Activated naive CD8-positive, alpha-beta T cell treated with anti-CD3 and anti-CD28 coated beads, Interleukin-2, amount 50 U/mL, for 24 hours (primary cell): ENCODE results near the gene CCDC57.
"Not testable (repeated sequence)": the region's sequence is repeated elsewhere in the genome, so short reads cannot be mapped to it uniquely, and the experiment has no call there.

Source experiments
- ATAC-seq: fragments of 150-1000 bp; cut with Tn5 transposase; one replicate; pipeline ENCODE4 v1.10.0; 2021
- DNase-seq: peaks from one replicate; pipeline ENCODE4 v3.0.0; 2021
- H3K27ac Mint-ChIP-seq: one replicate; pipeline ENCODE4 v1.8.0; 2021; ENCODE audit warnings: mild to moderate bottlenecking, mixed read lengths
- H3K27me3 Mint-ChIP-seq: one replicate; pipeline ENCODE4 v1.8.0; 2021; ENCODE audit warnings: mixed read lengths
- H3K36me3 Mint-ChIP-seq: one replicate; pipeline ENCODE4 v1.8.0; 2021; ENCODE audit warnings: low read depth, mixed read lengths
- H3K4me1 Mint-ChIP-seq: one replicate; pipeline ENCODE4 v1.8.0; 2021; ENCODE audit warnings: mixed read lengths
- H3K4me3 Mint-ChIP-seq: one replicate; pipeline ENCODE4 v1.8.0; 2021; ENCODE audit warnings: mild to moderate bottlenecking, moderate library complexity, mixed read lengths
- H3K9me3 Mint-ChIP-seq: one replicate; pipeline ENCODE4 v1.8.0; 2021; ENCODE audit warnings: mixed read lengths

CCDC57 gene

DNA sequence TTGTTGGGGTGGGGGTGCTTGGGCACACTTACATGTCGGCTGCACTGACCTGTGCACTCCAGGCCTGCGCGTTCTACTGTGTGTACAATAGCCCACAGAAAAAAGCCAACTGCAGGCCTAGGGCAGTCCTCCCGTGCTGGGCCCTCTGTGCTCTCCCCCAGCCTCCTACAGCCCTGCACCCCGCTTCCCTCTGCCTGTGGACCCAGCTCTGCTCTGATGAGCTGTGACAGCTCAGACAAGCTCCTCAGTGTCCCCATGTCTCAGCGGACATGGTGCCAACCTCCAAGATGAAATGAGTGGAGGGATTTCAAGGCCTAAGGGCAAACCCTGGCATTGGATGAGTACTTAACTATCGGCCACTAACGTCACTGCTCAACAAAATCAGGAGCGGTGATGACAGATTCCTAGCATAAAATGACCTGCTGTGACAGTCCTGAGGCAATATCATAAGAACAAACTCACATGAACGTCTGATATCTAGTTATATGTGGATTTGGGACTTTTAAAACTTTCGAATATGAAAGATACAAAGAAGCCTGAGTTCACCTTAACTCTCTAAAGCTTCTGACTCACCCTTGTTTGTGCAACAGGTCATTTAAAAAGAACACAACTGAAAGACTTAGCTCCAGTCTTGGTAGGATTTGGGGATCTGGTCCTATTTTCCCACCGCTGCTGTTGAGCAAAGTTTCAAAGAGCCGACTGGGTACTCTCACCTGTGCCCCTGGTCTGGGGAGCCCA is 34.7 kb downstream of the CCDC57 start:
- H3K27ac Mint-ChIP-seq, result no peak overlapping the region
- no peak overlapping the region for H3K4me3 Mint-ChIP-seq
- H3K4me1 Mint-ChIP-seq, result no peaks in the 10 kb centered on the region
- no peaks in the 10 kb centered on the region for H3K9me3 Mint-ChIP-seq
- DNase-seq, result no peak
- H3K36me3 Mint-ChIP-seq, result peaks cover 17% of the 10 kb centered on the region
- no peak for ATAC-seq
- no peaks in the 10 kb centered on the region for H3K27me3 Mint-ChIP-seq

DNA sequence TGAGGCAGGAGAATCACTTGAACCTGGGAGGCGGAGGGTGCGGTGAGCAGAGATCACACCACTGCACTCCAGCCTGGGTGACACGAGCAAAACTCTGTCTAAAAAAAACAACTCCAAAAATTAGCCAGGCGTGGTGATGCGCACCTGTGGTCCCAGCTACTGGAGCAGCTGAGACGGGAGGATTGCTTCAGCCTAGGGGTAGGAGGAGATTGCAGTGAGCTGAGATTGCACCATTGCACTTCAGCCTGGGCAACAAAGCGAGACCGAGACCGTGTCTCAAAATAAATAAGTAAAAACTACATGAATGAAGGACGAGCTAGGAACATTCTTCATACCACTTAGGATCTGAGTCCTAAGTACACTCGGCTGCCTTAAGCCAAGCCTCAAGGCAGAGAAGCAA is 35.4 kb downstream of the CCDC57 start:
- H3K27me3 Mint-ChIP-seq, result no peaks in the 10 kb centered on the region
- H3K9me3 Mint-ChIP-seq, result no peaks in the 10 kb centered on the region
- ATAC-seq (no peak), DNase-seq (no peak)
- H3K27ac Mint-ChIP-seq, result no peak overlapping the region
- no peak overlapping the region for H3K4me3 Mint-ChIP-seq
- peaks cover 22% of the 10 kb centered on the region for H3K36me3 Mint-ChIP-seq
- H3K4me1 Mint-ChIP-seq, result no peaks in the 10 kb centered on the region

DNA sequence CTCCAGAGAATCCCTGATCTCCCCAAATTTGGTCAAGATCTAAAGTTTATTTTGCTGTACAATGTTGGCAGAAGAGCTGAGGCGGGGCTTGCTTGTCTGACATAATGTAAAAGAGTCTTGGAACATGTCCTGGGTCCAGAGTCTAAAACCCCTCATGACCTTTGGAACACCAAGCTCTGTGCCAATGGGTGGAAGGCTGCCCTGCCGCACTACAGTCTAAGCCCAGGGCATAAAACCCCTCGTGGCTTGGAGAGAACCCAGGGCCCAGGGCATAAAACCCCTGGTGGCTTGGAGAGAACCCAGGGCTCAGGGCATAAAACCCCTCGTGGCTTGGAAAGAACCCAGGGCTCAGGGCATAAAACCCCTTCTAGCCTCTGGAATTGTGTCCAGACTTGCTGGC is 36.7 kb downstream of the CCDC57 start:
- no peak overlapping the region for H3K27ac Mint-ChIP-seq
- peaks cover 22% of the 10 kb centered on the region for H3K36me3 Mint-ChIP-seq
- no peaks in the 10 kb centered on the region for H3K9me3 Mint-ChIP-seq
- H3K27me3 Mint-ChIP-seq, result no peaks in the 10 kb centered on the region
- no peak for ATAC-seq
- no peak overlapping the region for H3K4me3 Mint-ChIP-seq
- no peak for DNase-seq
- no peaks in the 10 kb centered on the region for H3K4me1 Mint-ChIP-seq

DNA sequence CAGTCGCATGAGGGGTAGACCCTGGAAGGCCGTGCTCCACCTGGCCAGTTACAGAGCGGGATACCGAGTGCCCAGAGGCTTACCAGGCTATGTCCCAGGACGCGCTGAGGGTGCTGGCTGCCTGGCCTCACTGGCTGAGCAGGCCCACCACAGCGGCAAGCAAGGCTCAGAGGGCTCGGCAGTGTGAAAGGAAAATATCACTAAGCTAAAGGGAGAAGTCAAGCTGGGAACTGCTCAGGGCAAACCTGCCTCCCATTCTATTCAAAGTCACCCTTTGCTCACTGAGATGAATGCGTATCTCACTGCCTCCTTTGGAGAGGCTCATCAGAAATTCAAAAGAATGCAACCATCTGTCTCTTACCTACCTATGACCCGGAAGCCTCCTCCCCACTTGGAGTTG is 37.4 kb downstream of the CCDC57 start:
- DNase-seq, result no peak
- Mint-ChIP-seq H3K27me3 (no peaks in the 10 kb centered on the region), H3K27ac (no peak overlapping the region), H3K36me3 (peaks cover 26% of the 10 kb centered on the region), H3K9me3 (no peaks in the 10 kb centered on the region), H3K4me1 (no peaks in the 10 kb centered on the region), H3K4me3 (no peak overlapping the region)
- no peak for ATAC-seq

DNA sequence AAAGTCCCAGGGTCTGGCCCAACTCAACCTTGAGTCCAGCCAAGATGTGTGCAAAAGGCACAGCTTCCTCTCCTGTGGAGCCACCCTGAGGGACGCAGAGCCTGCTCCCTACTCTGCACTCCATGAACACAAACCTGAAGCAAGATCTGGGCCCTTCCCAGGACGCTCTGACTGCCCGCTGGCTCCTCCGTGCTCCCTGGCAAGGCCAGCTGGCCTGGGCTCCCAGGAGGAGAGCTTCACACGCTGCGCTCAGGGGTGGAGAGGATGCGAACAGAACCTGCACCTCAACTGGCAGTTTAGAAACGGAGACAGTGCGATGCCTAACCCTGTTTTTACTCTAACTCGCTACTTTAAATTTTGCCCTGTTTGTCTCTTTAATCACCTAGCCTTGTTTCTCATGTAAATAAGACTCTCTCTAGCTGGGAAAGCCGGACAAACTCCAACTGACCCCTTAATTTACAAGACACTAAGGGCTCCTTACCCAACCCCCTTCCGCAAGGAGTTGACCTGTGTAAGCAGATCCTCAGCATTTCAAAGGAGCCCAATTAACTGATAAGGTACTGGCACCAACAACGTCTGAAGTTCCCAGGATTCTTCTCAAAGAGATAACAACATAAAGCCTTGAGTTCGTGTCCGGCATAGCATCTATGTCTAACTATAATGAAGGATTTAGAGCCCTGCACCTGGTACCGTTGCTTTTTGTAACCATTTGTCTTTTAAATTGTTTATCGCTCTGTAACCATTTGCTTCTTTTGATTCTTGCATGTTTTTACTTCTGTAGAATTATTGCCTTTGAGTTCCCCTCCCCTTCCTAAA is 38.4 kb downstream of the CCDC57 start:
- H3K27ac Mint-ChIP-seq, H3K4me1 Mint-ChIP-seq, H3K9me3 Mint-ChIP-seq, DNase-seq, ATAC-seq, H3K27me3 Mint-ChIP-seq, H3K4me3 Mint-ChIP-seq: not testable (repeated sequence)
- H3K36me3 Mint-ChIP-seq, result peaks cover 31% of the 10 kb centered on the region

DNA sequence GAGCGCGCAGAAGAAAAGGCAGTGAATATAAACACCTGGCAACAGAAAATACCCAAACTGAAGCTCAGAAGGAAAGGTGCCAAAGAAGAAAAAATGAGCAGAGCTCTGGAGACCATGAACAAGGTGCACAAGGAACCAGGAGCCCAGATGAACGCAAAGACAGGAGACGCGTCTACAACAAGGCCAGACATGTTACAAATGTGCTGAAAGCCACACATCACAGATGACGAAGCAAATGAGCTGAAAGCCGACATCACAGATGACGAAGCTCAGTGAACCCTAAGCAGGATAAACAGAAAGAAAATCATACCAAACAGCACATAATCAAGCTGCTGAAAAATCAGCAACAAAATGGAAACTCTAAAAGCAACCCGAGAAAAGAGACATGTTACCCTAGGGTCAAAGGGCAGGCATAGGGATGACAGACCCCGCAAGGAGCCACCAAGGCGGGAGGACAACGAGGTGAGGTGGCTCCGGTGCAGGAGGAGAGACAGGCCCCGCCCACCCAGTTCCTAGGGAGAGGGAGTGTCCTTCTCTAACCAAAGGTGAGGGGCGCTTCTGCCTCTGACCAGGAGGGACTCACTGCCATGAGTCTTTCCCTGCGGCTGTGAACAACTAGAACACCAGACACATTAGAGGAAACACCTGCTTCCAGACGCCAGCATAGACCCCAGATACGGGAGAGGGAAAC is 39.1 kb downstream of the CCDC57 start:
- no peaks in the 10 kb centered on the region for H3K4me1 Mint-ChIP-seq
- no peak overlapping the region for H3K27ac Mint-ChIP-seq
- H3K9me3 Mint-ChIP-seq, result no peaks in the 10 kb centered on the region
- ATAC-seq (no peak), DNase-seq (no peak)
- no peaks in the 10 kb centered on the region for H3K27me3 Mint-ChIP-seq
- H3K4me3 Mint-ChIP-seq, result no peak overlapping the region
- H3K36me3 Mint-ChIP-seq, result peaks cover 31% of the 10 kb centered on the region

DNA sequence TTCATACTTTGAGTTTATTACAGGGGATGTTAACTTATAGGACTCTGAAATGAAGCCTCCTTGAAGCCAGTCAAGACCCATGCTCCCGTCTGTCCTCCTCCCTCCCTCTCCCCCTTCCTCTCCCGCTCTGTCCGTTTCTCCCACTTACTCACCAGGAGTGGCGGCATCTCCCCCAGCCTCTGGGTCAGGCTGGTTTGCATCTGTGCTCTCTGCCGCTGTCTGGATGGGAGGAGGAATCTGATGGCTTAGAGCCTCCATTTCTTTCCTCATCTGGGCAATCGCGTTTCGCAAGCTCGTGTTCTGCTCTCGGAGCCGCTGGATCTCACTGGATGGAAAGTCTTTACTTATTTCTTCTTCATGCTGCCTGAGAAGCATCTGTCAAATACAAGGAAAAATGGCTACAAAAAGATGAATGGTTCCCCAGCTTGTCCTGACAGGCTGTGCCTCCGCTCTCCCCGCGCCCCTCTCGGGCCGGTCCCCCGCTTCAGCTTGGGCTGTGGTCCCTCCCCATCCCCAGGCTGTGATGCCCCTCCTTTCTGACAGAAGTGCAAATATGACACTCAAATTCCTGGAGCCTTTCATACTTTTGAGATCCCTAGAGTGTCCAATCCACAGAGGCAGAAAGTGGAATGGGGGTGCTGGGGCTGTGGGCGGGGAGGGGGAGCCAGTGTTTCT is 40.0 kb downstream of the CCDC57 start:
- Mint-ChIP-seq H3K9me3 (no peaks in the 10 kb centered on the region), H3K27ac (no peak overlapping the region), H3K36me3 (peaks cover 34% of the 10 kb centered on the region), H3K4me1 (no peaks in the 10 kb centered on the region), H3K4me3 (no peak overlapping the region), H3K27me3 (no peaks in the 10 kb centered on the region)
- ATAC-seq, result no peak
- DNase-seq, result no peak

DNA sequence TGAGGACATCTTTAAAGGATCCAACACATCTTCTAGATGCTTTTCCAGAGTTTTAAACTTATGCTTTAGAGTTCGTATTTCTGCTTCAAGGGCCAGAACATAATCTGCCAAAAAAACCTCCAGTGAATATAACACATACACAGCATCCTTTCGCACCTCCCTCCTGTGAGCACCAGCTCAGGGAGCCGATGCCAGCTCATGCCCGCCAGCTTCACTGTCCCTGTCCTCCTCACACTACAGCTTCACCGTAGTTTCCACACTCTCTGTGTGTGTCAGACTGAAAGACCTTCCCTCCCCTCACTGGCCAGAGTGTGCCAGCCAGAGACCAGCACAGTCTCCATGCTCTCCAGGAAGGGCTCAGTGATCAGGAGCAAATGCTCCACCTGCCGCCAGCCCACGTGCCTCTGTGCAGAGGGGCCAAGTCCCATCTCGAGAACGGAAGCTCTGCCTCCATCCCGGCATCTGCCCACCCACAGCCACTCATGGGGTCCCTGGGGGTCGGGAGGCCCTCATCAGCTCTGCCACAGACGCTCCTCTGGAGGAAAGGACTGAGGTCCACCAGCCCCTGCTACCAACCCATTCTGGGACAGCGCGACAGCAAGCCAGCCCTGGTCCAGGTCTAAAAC is 40.8 kb downstream of the CCDC57 start:
- no peak overlapping the region for H3K27ac Mint-ChIP-seq
- H3K9me3 Mint-ChIP-seq, result no peaks in the 10 kb centered on the region
- H3K4me3 Mint-ChIP-seq, result no peak overlapping the region
- H3K4me1 Mint-ChIP-seq, result no peaks in the 10 kb centered on the region
- peaks cover 32% of the 10 kb centered on the region for H3K36me3 Mint-ChIP-seq
- no peaks in the 10 kb centered on the region for H3K27me3 Mint-ChIP-seq
- ATAC-seq, result no peak
- no peak for DNase-seq

DNA sequence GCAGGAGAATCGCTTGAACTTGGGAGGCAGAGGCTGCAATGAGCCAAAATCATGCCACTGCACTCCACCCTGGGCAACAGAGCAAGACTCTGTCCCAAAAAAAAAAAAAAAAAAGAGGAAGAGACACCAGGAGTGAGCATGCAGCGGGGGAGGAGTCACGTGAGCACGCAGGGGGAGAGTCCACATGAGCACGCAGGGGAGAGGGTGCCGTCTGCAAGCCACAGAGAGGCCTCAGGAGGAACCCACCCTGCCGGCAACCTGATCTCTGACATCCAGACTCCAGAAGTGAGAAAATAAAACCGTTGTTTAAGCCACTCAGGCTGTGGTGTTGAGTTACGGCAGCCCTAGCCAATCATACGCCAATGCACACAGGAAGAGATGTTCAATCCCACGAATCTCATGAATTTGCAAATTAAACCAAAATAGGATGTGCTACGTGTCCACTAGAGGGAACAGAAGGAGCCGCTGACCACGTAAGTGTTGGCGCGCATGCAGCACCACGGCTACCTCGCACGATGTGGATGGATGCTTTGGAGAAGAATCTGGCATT is 42.2 kb downstream of the CCDC57 start:
- Mint-ChIP-seq H3K4me3 (no peak overlapping the region), H3K27ac (no peak overlapping the region), H3K9me3 (no peaks in the 10 kb centered on the region), H3K27me3 (no peaks in the 10 kb centered on the region), H3K36me3 (peaks cover 31% of the 10 kb centered on the region), H3K4me1 (no peaks in the 10 kb centered on the region)
- DNase-seq (no peak), ATAC-seq (no peak)

DNA sequence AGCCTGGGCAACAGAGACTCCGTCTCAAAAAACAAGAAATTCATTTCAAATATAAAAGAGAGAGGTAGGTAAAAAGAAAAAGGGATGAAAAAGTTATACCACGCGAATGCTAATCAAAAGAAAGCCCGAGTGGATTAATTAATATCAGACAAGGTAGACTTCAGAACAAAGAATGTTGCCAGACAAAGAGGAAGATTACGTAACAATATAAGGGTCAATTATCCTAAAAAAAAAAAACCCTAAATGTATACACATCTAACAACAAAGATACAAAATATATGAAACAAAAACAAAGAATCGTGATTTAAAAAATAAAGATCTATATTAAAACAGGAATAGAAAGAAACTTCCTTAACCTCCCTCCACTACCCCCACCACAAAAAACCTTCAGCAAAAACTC is 44.1 kb downstream of the CCDC57 start:
- no peak overlapping the region for H3K4me3 Mint-ChIP-seq
- H3K36me3 Mint-ChIP-seq, result peaks cover 35% of the 10 kb centered on the region
- no peaks in the 10 kb centered on the region for H3K4me1 Mint-ChIP-seq
- H3K27me3 Mint-ChIP-seq, result no peaks in the 10 kb centered on the region
- DNase-seq (no peak), ATAC-seq (no peak)
- H3K27ac Mint-ChIP-seq, result no peak overlapping the region
- H3K9me3 Mint-ChIP-seq, result no peaks in the 10 kb centered on the region

DNA sequence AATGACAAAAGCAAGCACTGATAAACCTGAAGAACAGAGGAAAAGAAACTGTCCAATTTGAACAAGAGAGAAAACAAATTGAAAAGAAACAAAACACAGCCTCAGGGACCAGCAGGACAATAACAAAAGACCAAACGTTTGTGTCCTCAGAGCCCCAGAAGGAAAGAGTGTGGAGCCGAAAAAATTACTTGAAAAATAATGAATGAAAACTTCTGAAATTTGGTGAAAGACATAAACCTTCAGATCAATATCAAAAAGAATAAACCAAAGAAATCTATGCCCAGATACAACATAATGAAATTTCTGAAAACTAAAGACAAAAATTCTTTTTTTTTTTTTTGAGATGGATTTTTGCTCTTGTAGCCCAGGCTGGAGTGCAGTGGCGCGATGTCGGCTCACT is 45.6 kb downstream of the CCDC57 start:
- ATAC-seq (no peak), DNase-seq (no peak)
- Mint-ChIP-seq H3K36me3 (peaks cover 24% of the 10 kb centered on the region), H3K27me3 (no peaks in the 10 kb centered on the region), H3K9me3 (no peaks in the 10 kb centered on the region), H3K4me3 (no peak overlapping the region), H3K27ac (no peak overlapping the region), H3K4me1 (no peaks in the 10 kb centered on the region)

DNA sequence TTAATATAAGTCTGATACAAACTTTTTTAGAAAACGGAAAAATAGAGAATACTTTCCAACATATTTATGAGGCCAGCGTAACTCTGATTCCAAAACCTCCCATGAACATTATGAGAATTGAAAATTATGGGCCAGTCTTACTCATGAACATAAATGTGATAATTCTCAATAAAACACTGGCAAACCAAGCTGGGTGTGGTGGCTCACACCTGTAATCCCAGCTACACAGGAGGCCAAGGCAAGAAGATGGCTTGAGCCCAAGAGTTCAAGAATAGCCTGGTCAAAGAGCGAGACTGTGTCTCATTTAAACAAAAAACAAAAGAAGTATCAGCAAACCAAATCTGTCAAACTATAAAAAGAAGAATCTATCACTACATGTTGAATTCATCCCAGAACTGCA is 47.8 kb downstream of the CCDC57 start:
- Mint-ChIP-seq H3K27me3 (no peaks in the 10 kb centered on the region), H3K9me3 (no peaks in the 10 kb centered on the region), H3K4me1 (no peaks in the 10 kb centered on the region), H3K36me3 (peaks cover 24% of the 10 kb centered on the region), H3K27ac (no peak overlapping the region), H3K4me3 (no peak overlapping the region)
- DNase-seq, result no peak
- no peak for ATAC-seq

DNA sequence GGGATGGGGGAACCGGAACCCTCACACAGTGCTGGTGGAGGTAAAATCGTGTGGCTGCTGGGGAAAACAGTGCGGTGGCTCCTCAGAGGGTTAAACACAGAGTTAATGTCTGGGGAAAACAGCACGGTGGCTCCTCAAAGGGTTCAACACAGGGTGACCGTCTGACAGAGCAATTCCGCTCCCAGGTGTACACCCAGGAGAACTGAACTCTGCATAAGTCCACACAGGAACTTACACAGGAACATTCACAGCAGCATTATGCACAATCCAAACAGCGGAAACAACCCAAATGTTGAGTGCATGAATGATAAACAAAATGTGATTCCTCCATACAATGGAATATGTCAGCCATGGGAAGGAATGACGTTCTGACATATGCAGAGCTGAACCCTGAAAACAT is 51.4 kb downstream of the CCDC57 start:
- H3K4me1 Mint-ChIP-seq, result no peaks in the 10 kb centered on the region
- H3K36me3 Mint-ChIP-seq, result peaks cover 18% of the 10 kb centered on the region
- no peaks in the 10 kb centered on the region for H3K9me3 Mint-ChIP-seq
- H3K4me3 Mint-ChIP-seq, result no peak overlapping the region
- no peak for ATAC-seq
- H3K27me3 Mint-ChIP-seq, result no peaks in the 10 kb centered on the region
- DNase-seq, result no peak
- no peak overlapping the region for H3K27ac Mint-ChIP-seq

DNA sequence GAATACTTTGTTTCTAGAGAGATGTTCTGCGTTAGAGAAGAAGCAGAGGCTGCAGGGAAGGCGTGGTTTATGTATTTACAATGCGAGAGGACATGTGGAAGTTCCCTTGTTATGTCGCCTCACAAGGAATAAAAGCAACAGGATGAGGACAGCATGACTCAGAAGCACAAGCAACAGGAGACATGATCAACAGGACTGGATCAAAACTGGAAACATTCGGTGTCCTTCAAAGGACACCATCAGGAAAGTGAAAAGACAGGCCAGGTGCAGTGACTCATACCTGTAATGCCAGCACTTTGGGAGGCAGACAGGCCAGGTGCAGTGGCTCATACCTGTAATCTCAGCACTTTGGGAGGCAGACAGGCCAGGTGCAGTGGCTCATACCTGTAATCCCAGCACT is 52.6 kb downstream of the CCDC57 start:
- DNase-seq (no peak), ATAC-seq (no peak)
- peaks cover 16% of the 10 kb centered on the region for H3K36me3 Mint-ChIP-seq
- H3K27ac Mint-ChIP-seq, result no peak overlapping the region
- H3K27me3 Mint-ChIP-seq, result no peaks in the 10 kb centered on the region
- H3K4me3 Mint-ChIP-seq, result no peak overlapping the region
- H3K4me1 Mint-ChIP-seq, result no peaks in the 10 kb centered on the region
- H3K9me3 Mint-ChIP-seq, result no peaks in the 10 kb centered on the region
